Activated T-helper 2 cell treated with anti-CD3 and anti-CD28 coated beads, Interferon-gamma antibody, Interleukin-2, Interleukin-4, amounts not matched to agents 10 μg/mL and 5 μg/mL and 100 μg/mL, durations not matched to agents 14 hours and 24 hours and 36 hours (primary cell): Measurements from ENCODE around the gene IGSF23. TPM values are rescaled to one million over a fixed set of nuclear protein-coding genes. Genes with fewer than 3 reads are reported as not detected.

Experiments
- DNase-seq: peaks from one replicate; pipeline ENCODE4 v3.0.0; 2021; ENCODE audit warnings: low spot score
- H3K27ac Mint-ChIP-seq: one replicate; pipeline ENCODE4 v1.8.0; 2021; ENCODE audit warnings: mixed read lengths
- H3K27me3 Mint-ChIP-seq: one replicate; pipeline ENCODE4 v1.8.0; 2021; ENCODE audit warnings: low read depth, mixed read lengths
- H3K36me3 Mint-ChIP-seq: one replicate; pipeline ENCODE4 v1.8.0; 2021; ENCODE audit warnings: low read depth, mixed read lengths
- H3K4me1 Mint-ChIP-seq: one replicate; pipeline ENCODE4 v1.8.0; 2021; ENCODE audit warnings: low read depth, mixed read lengths
- H3K4me3 Mint-ChIP-seq: one replicate; pipeline ENCODE4 v1.8.0; 2021; ENCODE audit warnings: low read depth, mild to moderate bottlenecking, moderate library complexity, mixed read lengths
- H3K9me3 Mint-ChIP-seq: one replicate; pipeline ENCODE4 v1.8.0; 2021; ENCODE audit warnings: mixed read lengths
- intact Hi-C: fragments of 100-400 bp; cut with micrococcal nuclease; formaldehyde crosslinking; loops from one replicate; pipeline ENCODE4 v1.15.1; 2023
- total RNA-seq: library from RNA; stranded (reverse); gene quantifications from 2 replicates; pipeline ENCODE4 v1.2.3, GENCODE V29; 2022

Gene IGSF23
- total RNA-seq, 1 donor from 2014 or later, result not detected

- Mint-ChIP-seq H3K27ac (no peak overlapping the region), H3K4me3 (no peak overlapping the region), H3K9me3 (no peaks in the 10 kb centered on the region), H3K27me3 (peaks cover 8% of the 10 kb centered on the region), H3K36me3 (peaks cover 5% of the 10 kb centered on the region), H3K4me1 (no peaks in the 10 kb centered on the region)
- intact Hi-C loops, result no loop called here
- no peak for DNase-seq
Measured at GRCh38 chr19:44641501-44642265, 28.3 kb downstream of the IGSF23 start.

GRCh38 chr19:44642377-44642776, 29.0 kb downstream of the IGSF23 start:
- no peak for DNase-seq
- Mint-ChIP-seq H3K36me3 (peaks cover 5% of the 10 kb centered on the region), H3K9me3 (no peaks in the 10 kb centered on the region), H3K27me3 (peaks cover 8% of the 10 kb centered on the region), H3K27ac (no peak overlapping the region), H3K4me1 (no peaks in the 10 kb centered on the region), H3K4me3 (peak overlapping the region; percentile 2)
- intact Hi-C loops, result no loop called here

- Mint-ChIP-seq H3K27ac (no peak within 1 kb of the TSS), H3K4me1 (no peaks in the 10 kb centered on the region), H3K27me3 (peaks cover 8% of the 10 kb centered on the region), H3K4me3 (peak within 1 kb of the TSS; percentile 84), H3K36me3 (peaks cover 5% of the 10 kb centered on the region), H3K9me3 (no peaks in the 10 kb centered on the region)
- peak; percentile 15 for DNase-seq
- intact Hi-C loops, result no loop called here
Measured at GRCh38 chr19:44643605-44644401, 30.4 kb downstream of the IGSF23 start, which contains the start of gene PVR. TSS of gene PVR (plus strand) at chr19:44643910. CDS start at chr19:44644097, 187 bp downstream.

- H3K36me3 Mint-ChIP-seq, result peaks cover 5% of the 10 kb centered on the region
- peak overlapping the region; percentile 84 for H3K4me3 Mint-ChIP-seq
- intact Hi-C loops, result no loop called here
- no peak for DNase-seq
- peaks cover 8% of the 10 kb centered on the region for H3K27me3 Mint-ChIP-seq
- no peak overlapping the region for H3K27ac Mint-ChIP-seq
- no peaks in the 10 kb centered on the region for H3K9me3 Mint-ChIP-seq
- no peaks in the 10 kb centered on the region for H3K4me1 Mint-ChIP-seq
Measured at GRCh38 chr19:44644402-44645016, 31.1 kb downstream of the IGSF23 start.

- no peak for DNase-seq
- intact Hi-C loops, result no loop called here
- H3K27ac Mint-ChIP-seq, result no peak overlapping the region
- H3K4me3 Mint-ChIP-seq, result no peak overlapping the region
- peaks cover 8% of the 10 kb centered on the region for H3K27me3 Mint-ChIP-seq
- H3K9me3 Mint-ChIP-seq, result no peaks in the 10 kb centered on the region
- H3K4me1 Mint-ChIP-seq, result no peaks in the 10 kb centered on the region
- H3K36me3 Mint-ChIP-seq, result peaks cover 11% of the 10 kb centered on the region
Measured at GRCh38 chr19:44645407-44646048, 32.2 kb downstream of the IGSF23 start.

GRCh38 chr19:44646049-44646416, 32.7 kb downstream of the IGSF23 start:
- intact Hi-C loops, result no loop called here
- H3K9me3 Mint-ChIP-seq, result no peaks in the 10 kb centered on the region
- no peak for DNase-seq
- H3K36me3 Mint-ChIP-seq, result peaks cover 12% of the 10 kb centered on the region
- H3K4me3 Mint-ChIP-seq, result no peak overlapping the region
- H3K27ac Mint-ChIP-seq, result no peak overlapping the region
- H3K4me1 Mint-ChIP-seq, result no peaks in the 10 kb centered on the region
- H3K27me3 Mint-ChIP-seq, result peaks cover 8% of the 10 kb centered on the region

GRCh38 chr19:44647144-44647543, 33.8 kb downstream of the IGSF23 start:
- Mint-ChIP-seq H3K4me3 (no peak overlapping the region), H3K4me1 (no peaks in the 10 kb centered on the region), H3K36me3 (peaks cover 18% of the 10 kb centered on the region), H3K9me3 (no peaks in the 10 kb centered on the region), H3K27me3 (peaks cover 2% of the 10 kb centered on the region), H3K27ac (no peak overlapping the region)
- intact Hi-C loops, result no loop called here
- no peak for DNase-seq

- Mint-ChIP-seq H3K36me3 (peaks cover 24% of the 10 kb centered on the region), H3K27ac (no peak overlapping the region), H3K4me1 (no peaks in the 10 kb centered on the region), H3K4me3 (no peak overlapping the region), H3K27me3 (no peaks in the 10 kb centered on the region), H3K9me3 (no peaks in the 10 kb centered on the region)
- intact Hi-C loops, result no loop called here
- no peak for DNase-seq
Measured at GRCh38 chr19:44648631-44649251, 35.4 kb downstream of the IGSF23 start.

GRCh38 chr19:44649578-44650145, 36.3 kb downstream of the IGSF23 start:
- Mint-ChIP-seq H3K27me3 (no peaks in the 10 kb centered on the region), H3K36me3 (peaks cover 28% of the 10 kb centered on the region), H3K27ac (no peak overlapping the region), H3K4me3 (no peak overlapping the region), H3K9me3 (no peaks in the 10 kb centered on the region), H3K4me1 (peaks cover 4% of the 10 kb centered on the region)
- intact Hi-C loops, result no loop called here
- DNase-seq, result no peak

GRCh38 chr19:44653343-44653742, 40.0 kb downstream of the IGSF23 start:
- intact Hi-C loops, result no loop called here

GRCh38 chr19:44653977-44654774, 40.8 kb downstream of the IGSF23 start:
- Mint-ChIP-seq H3K27me3 (no peaks in the 10 kb centered on the region), H3K4me3 (no peak overlapping the region), H3K36me3 (peaks cover 38% of the 10 kb centered on the region), H3K4me1 (peaks cover 8% of the 10 kb centered on the region), H3K9me3 (no peaks in the 10 kb centered on the region), H3K27ac (no peak overlapping the region)
- peak; percentile 60 for DNase-seq
- intact Hi-C loops, result loop anchor here (1.0 kb wide), 1 partner anchor 116 kb away; no protein-coding TSS in a partner anchor

More at GRCh38 chr19:44653343-44653742, 40.0 kb downstream of the IGSF23 start:
- Mint-ChIP-seq H3K27me3 (no peaks in the 10 kb centered on the region), H3K4me1 (peaks cover 8% of the 10 kb centered on the region), H3K4me3 (no peak overlapping the region), H3K27ac (no peak overlapping the region), H3K9me3 (no peaks in the 10 kb centered on the region), H3K36me3 (peaks cover 34% of the 10 kb centered on the region)
- no peak for DNase-seq
